ENCODE results near the gene AMMECR1L. TPM values are rescaled to one million over a fixed set of nuclear protein-coding genes. Genes with fewer than 3 reads are reported as not detected.

Gene AMMECR1L
- total RNA-seq, 1 donor from 2014 or later = 9.7 TPM

- Histone ChIP-seq H3K27me3 (ENCODE audit: low read depth) (no peaks in the 10 kb centered on the region), H3K27ac (replicated peaks) (no peak overlapping the region), H3K36me3 (peaks cover 43% of the 10 kb centered on the region), H3K4me3 (no peak overlapping the region), H3K9me3 (replicated peaks) (no peaks in the 10 kb centered on the region), H3K4me1 (peaks cover 35% of the 10 kb centered on the region)
- no peak for DNase-seq
- intact Hi-C loops (cut with micrococcal nuclease) = no loop called here
- no peak for TF ChIP-seq CTCF (IDR thresholded peaks at IDR 0.05; ENCODE audit: borderline replicate concordance)
These were observed 23.5 kb downstream of the AMMECR1L start for GRCh38 chr2:127862228-127862627.

GRCh38 chr2:127860130-127860529 is 25.6 kb downstream of the AMMECR1L start:
- no peak for DNase-seq
- Histone ChIP-seq H3K4me1 (peaks cover 50% of the 10 kb centered on the region), H3K27ac (replicated peaks) (peak overlapping the region; percentile 32), H3K36me3 (peaks cover 22% of the 10 kb centered on the region), H3K27me3 (ENCODE audit: low read depth) (no peaks in the 10 kb centered on the region), H3K9me3 (replicated peaks) (no peaks in the 10 kb centered on the region), H3K4me3 (no peak overlapping the region)
- no peak for TF ChIP-seq CTCF (IDR thresholded peaks at IDR 0.05; ENCODE audit: borderline replicate concordance)
- intact Hi-C loops (cut with micrococcal nuclease) = no loop called here

GRCh38 chr2:127859712-127860085 is 26.1 kb downstream of the AMMECR1L start:
- Histone ChIP-seq H3K4me3 (no peak overlapping the region), H3K27me3 (ENCODE audit: low read depth) (no peaks in the 10 kb centered on the region), H3K36me3 (peaks cover 17% of the 10 kb centered on the region), H3K4me1 (peaks cover 54% of the 10 kb centered on the region), H3K9me3 (replicated peaks) (no peaks in the 10 kb centered on the region), H3K27ac (replicated peaks) (peak overlapping the region; percentile 32)
- intact Hi-C loops (cut with micrococcal nuclease) = no loop called here
- DNase-seq = peak; percentile 20
- TF ChIP-seq CTCF (IDR thresholded peaks at IDR 0.05; ENCODE audit: borderline replicate concordance) = no peak

GRCh38 chr2:127857265-127857808 is 28.4 kb downstream of the AMMECR1L start:
- peaks cover 67% of the 10 kb centered on the region for H3K4me1 ChIP-seq

GRCh38 chr2:127853671-127854070 is 32.1 kb downstream of the AMMECR1L start:
- intact Hi-C loops (cut with micrococcal nuclease) = no loop called here
- no peak for TF ChIP-seq CTCF (IDR thresholded peaks at IDR 0.05; ENCODE audit: borderline replicate concordance)
- Histone ChIP-seq H3K9me3 (replicated peaks) (no peaks in the 10 kb centered on the region), H3K4me3 (no peak overlapping the region), H3K4me1 (peaks cover 51% of the 10 kb centered on the region), H3K36me3 (peaks cover 31% of the 10 kb centered on the region), H3K27me3 (ENCODE audit: low read depth) (no peaks in the 10 kb centered on the region), H3K27ac (replicated peaks) (no peak overlapping the region)
- no peak for DNase-seq

More at GRCh38 chr2:127857265-127857808, 28.4 kb downstream of the AMMECR1L start:
- peak overlapping the region; percentile 92 for H3K4me3 ChIP-seq
- intact Hi-C loops (cut with micrococcal nuclease) = no loop called here
- no peak for TF ChIP-seq CTCF (IDR thresholded peaks at IDR 0.05; ENCODE audit: borderline replicate concordance)
- peak overlapping the region; percentile 82 for H3K27ac ChIP-seq (replicated peaks)
- H3K27me3 ChIP-seq (ENCODE audit: low read depth) = no peaks in the 10 kb centered on the region
- H3K9me3 ChIP-seq (replicated peaks) = no peaks in the 10 kb centered on the region
- H3K36me3 ChIP-seq = no peaks in the 10 kb centered on the region
- no peak for DNase-seq
